ENCODE results near the gene CPEB1.
"Not testable (repeated sequence)": the region's sequence is repeated elsewhere in the genome, so short reads cannot be mapped to it uniquely, and the experiment has no call there.

The CPEB1 gene

GRCh38 chr15:82537351-82537908 is 109.7 kb downstream of the CPEB1 start:
- DNase-seq, result no peak
- TF ChIP-seq POLR2A (IDR thresholded peaks at IDR 0.05; ENCODE audit: low read length) (no peak), GATA1 (IDR thresholded peaks at IDR 0.05; ENCODE audit: low read depth, low read length) (no peak)

- TF ChIP-seq GATA1 (IDR thresholded peaks at IDR 0.05; ENCODE audit: low read depth, low read length) (no peak), POLR2A (IDR thresholded peaks at IDR 0.05; ENCODE audit: low read length) (no peak)
- DNase-seq, result no peak
Observed at GRCh38 chr15:82536409-82537350, 110.5 kb downstream of the CPEB1 start.

- no peak for TF ChIP-seq GATA1 (IDR thresholded peaks at IDR 0.05; ENCODE audit: low read depth, low read length)
- peak; percentile 56 for TF ChIP-seq POLR2A (IDR thresholded peaks at IDR 0.05; ENCODE audit: low read length)
Observed at GRCh38 chr15:82535566-82536408, 111.4 kb downstream of the CPEB1 start.

GRCh38 chr15:82535151-82535550 is 112.0 kb downstream of the CPEB1 start:
- not testable (repeated sequence) for DNase-seq

More at GRCh38 chr15:82535566-82536408, 111.4 kb downstream of the CPEB1 start:
- DNase-seq, result no peak

- DNase-seq, result not testable (repeated sequence)
Observed at GRCh38 chr15:82534457-82534861, 112.7 kb downstream of the CPEB1 start.

- TF ChIP-seq POLR2A (IDR thresholded peaks at IDR 0.05; ENCODE audit: low read length) (no peak), GATA1 (IDR thresholded peaks at IDR 0.05; ENCODE audit: low read depth, low read length) (no peak)
- DNase-seq, result no peak
Observed at GRCh38 chr15:82533801-82534200, 113.4 kb downstream of the CPEB1 start.

GRCh38 chr15:82532991-82533481 is 114.1 kb downstream of the CPEB1 start:
- TF ChIP-seq GATA1 (IDR thresholded peaks at IDR 0.05; ENCODE audit: low read depth, low read length) (no peak), POLR2A (IDR thresholded peaks at IDR 0.05; ENCODE audit: low read length) (no peak)
- DNase-seq, result no peak

- TF ChIP-seq POLR2A (IDR thresholded peaks at IDR 0.05; ENCODE audit: low read length) (no peak), GATA1 (IDR thresholded peaks at IDR 0.05; ENCODE audit: low read depth, low read length) (no peak)
- no peak for DNase-seq
Observed at GRCh38 chr15:82532383-82532990, 114.7 kb downstream of the CPEB1 start.

GRCh38 chr15:82531496-82532382 is 115.4 kb downstream of the CPEB1 start:
- DNase-seq, result no peak
- TF ChIP-seq GATA1 (IDR thresholded peaks at IDR 0.05; ENCODE audit: low read depth, low read length), result no peak
- no peak for TF ChIP-seq POLR2A (IDR thresholded peaks at IDR 0.05; ENCODE audit: low read length)

GRCh38 chr15:82530606-82531379 is 116.4 kb downstream of the CPEB1 start:
- no peak for TF ChIP-seq POLR2A (IDR thresholded peaks at IDR 0.05; ENCODE audit: low read length)
- no peak for TF ChIP-seq GATA1 (IDR thresholded peaks at IDR 0.05; ENCODE audit: low read depth, low read length)
- no peak for DNase-seq

GRCh38 chr15:82530006-82530405 is 117.2 kb downstream of the CPEB1 start:
- TF ChIP-seq POLR2A (IDR thresholded peaks at IDR 0.05; ENCODE audit: low read length), result no peak

GRCh38 chr15:82513587-82513986 is 133.6 kb downstream of the CPEB1 start:
- not testable (repeated sequence) for DNase-seq

More at GRCh38 chr15:82530006-82530405, 117.2 kb downstream of the CPEB1 start:
- no peak for DNase-seq

- DNase-seq, result not testable (repeated sequence)
Observed at GRCh38 chr15:82507693-82508092, 139.5 kb downstream of the CPEB1 start.

- DNase-seq, result not testable (repeated sequence)
Observed at GRCh38 chr15:82507087-82507486, 140.1 kb downstream of the CPEB1 start.

GRCh38 chr15:82505842-82506241 is 141.3 kb downstream of the CPEB1 start:
- DNase-seq, result not testable (repeated sequence)

- DNase-seq, result not testable (repeated sequence)
Observed at GRCh38 chr15:82504074-82504473, 143.1 kb downstream of the CPEB1 start.

- DNase-seq, result not testable (repeated sequence)
Observed at GRCh38 chr15:82502700-82503339, 144.3 kb downstream of the CPEB1 start.

Measured in erythroblast (primary cell).